ENCODE results near the gene ANKS1B. TPM values are rescaled to one million over a fixed set of nuclear protein-coding genes. Genes with fewer than 3 reads are reported as not detected.

The ANKS1B gene
- total RNA-seq, 1 experiment from 2014 or later, result 9.7 TPM

GRCh38 chr12:99413751-99414150, 571.0 kb downstream of the ANKS1B start:
- H3K4me3 ChIP-seq (ENCODE audit: low read depth in 2 of 2, low read length in 2 of 2), result no peak overlapping the region
- H3K4me1 ChIP-seq (ENCODE audit: control insufficient read depth, insufficient read depth, low read length), result no peaks in the 10 kb centered on the region
- BruUV-seq (replicated peaks), result no TSS peak
- TF ChIP-seq CTCF (IDR thresholded peaks at IDR 0.05) (no peak), TCF7L2 (IDR thresholded peaks at IDR 0.05; ENCODE audit: low read depth, low read length) (no peak), SIN3A (IDR thresholded peaks at IDR 0.05; ENCODE audit: borderline replicate concordance, insufficient read depth, low read depth, low read length) (no peak), REST (IDR thresholded peaks at IDR 0.05; ENCODE audit: insufficient read depth in 1 of 2, low read depth in 2 of 2, low read length in 1 of 2) (no peak), POLR2AphosphoS5 (IDR thresholded peaks at IDR 0.05; ENCODE audit: low read depth, low read length) (no peak)
- in situ Hi-C loops (cut with HindIII; ENCODE audit: low pct_unique_long_range_greater_than_20kb, low sequenced_read_pairs) (no loop called here), intact Hi-C loops (cut with micrococcal nuclease; ENCODE audit: unreplicated experiment) (no loop called here)
- ATAC-seq (no peak), DNase-seq (ENCODE audit: low read depth, low spot score) (no peak)
- no peaks in the 10 kb centered on the region for H3K9me3 ChIP-seq (ENCODE audit: control insufficient read depth, insufficient read depth, low read depth, low read length)
- ChIA-PET POLR2A (no interaction called here), CTCF (no interaction called here)
- H3K27me3 ChIP-seq (ENCODE audit: control insufficient read depth, insufficient read depth, low read length), result no peaks in the 10 kb centered on the region
- no peak overlapping the region for H3K27ac ChIP-seq (ENCODE audit: low read length)
- no peaks in the 10 kb centered on the region for H3K36me3 ChIP-seq (ENCODE audit: control insufficient read depth, insufficient read depth, low read length)

- ChIA-PET CTCF (no interaction called here), POLR2A (no interaction called here)
- intact Hi-C loops (cut with micrococcal nuclease; ENCODE audit: unreplicated experiment), result no loop called here
- Histone ChIP-seq H3K27me3 (ENCODE audit: control insufficient read depth, insufficient read depth, low read length) (no peaks in the 10 kb centered on the region; the same call in 1 of the 2 replicates), H3K9me3 (ENCODE audit: control insufficient read depth, insufficient read depth, low read depth, low read length) (no peaks in the 10 kb centered on the region), H3K4me1 (ENCODE audit: control insufficient read depth, insufficient read depth, low read length) (no peaks in the 10 kb centered on the region), H3K4me3 (ENCODE audit: low read depth in 2 of 2, low read length in 2 of 2) (no peak overlapping the region), H3K27ac (ENCODE audit: low read length) (no peak overlapping the region), H3K36me3 (ENCODE audit: control insufficient read depth, insufficient read depth, low read length) (no peaks in the 10 kb centered on the region)
- in situ Hi-C loops (cut with HindIII; ENCODE audit: low pct_unique_long_range_greater_than_20kb, low sequenced_read_pairs), result no loop called here
- no TSS peak for BruUV-seq (replicated peaks)
- TF ChIP-seq POLR2AphosphoS5 (IDR thresholded peaks at IDR 0.05; ENCODE audit: low read depth, low read length), result no peak
- no peak for TF ChIP-seq REST (IDR thresholded peaks at IDR 0.05; ENCODE audit: insufficient read depth in 1 of 2, low read depth in 2 of 2, low read length in 1 of 2)
- no peak for TF ChIP-seq TCF7L2 (IDR thresholded peaks at IDR 0.05; ENCODE audit: low read depth, low read length)
- no peak for TF ChIP-seq CTCF (IDR thresholded peaks at IDR 0.05)
- TF ChIP-seq SIN3A (IDR thresholded peaks at IDR 0.05; ENCODE audit: borderline replicate concordance, insufficient read depth, low read depth, low read length), result no peak
- DNase-seq (ENCODE audit: low read depth, low spot score), result no peak
- ATAC-seq, result no peak
Observed at GRCh38 chr12:99393763-99394162, 591.0 kb downstream of the ANKS1B start.
